Fibroblast of lung (primary cell): ENCODE data around the gene UNC45A.

Experiments used
- EZH2 ChIP-seq: IDR thresholded peaks from 2 replicates; pipeline ENCODE4 v1.5.1; 2012; ENCODE audit warnings: low read length, control low read depth, mild to moderate bottlenecking; ENCODE audit errors: missing control alignments
- TF ChIP-seq, protein P1 (sequence below), 2 donors: IDR thresholded peaks in 1 of 2; conservative IDR thresholded peaks in 1 of 2; 1 replicate in 1 of 2; 2 replicates in 1 of 2; pipeline ENCODE4 v1.5.1; 2011 to 2012; ENCODE audit warnings: low read length in 2 of 2, control low read depth in 1 of 2, inconsistent platforms in 1 of 2, low read depth in 1 of 2, mild to moderate bottlenecking in 1 of 2

DNA sequence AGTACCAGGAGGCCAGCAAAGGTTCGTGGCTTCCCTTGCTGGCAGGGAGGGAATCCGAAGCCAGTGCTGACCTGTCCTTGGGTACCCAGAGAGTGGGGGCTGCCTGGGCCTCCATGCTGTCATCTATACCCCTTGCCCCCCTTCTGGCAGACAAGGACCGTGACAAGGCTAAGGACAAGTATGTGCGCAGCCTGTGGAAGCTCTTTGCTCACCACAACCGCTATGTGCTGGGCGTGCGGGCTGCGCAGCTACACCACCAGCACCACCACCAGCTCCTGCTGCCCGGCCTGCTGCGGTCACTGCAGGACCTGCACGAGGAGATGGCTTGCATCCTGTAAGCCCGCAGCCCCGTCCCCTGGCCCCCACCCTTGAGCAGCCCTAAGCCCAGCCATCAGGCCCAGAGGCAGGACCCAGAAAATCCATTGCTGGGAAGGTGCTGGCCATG, 48.0 kb upstream of the UNC45A start:
- TF ChIP-seq, protein P1, sequence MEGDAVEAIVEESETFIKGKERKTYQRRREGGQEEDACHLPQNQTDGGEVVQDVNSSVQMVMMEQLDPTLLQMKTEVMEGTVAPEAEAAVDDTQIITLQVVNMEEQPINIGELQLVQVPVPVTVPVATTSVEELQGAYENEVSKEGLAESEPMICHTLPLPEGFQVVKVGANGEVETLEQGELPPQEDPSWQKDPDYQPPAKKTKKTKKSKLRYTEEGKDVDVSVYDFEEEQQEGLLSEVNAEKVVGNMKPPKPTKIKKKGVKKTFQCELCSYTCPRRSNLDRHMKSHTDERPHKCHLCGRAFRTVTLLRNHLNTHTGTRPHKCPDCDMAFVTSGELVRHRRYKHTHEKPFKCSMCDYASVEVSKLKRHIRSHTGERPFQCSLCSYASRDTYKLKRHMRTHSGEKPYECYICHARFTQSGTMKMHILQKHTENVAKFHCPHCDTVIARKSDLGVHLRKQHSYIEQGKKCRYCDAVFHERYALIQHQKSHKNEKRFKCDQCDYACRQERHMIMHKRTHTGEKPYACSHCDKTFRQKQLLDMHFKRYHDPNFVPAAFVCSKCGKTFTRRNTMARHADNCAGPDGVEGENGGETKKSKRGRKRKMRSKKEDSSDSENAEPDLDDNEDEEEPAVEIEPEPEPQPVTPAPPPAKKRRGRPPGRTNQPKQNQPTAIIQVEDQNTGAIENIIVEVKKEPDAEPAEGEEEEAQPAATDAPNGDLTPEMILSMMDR (conservative IDR thresholded peaks at IDR 0.05 in 1 of 2, IDR thresholded peaks at IDR 0.05 in 1 of 2; ENCODE audit: low read depth in 1 of 2, low read length in 2 of 2), result no peak
- TF ChIP-seq EZH2, result no peak
